NCI-H2171 treated with DMSO at 0.1 percent for 48 hours (cell line): ENCODE measurements around the gene TNFRSF25.
"Not testable (repeated sequence)": the region's sequence is repeated elsewhere in the genome, so short reads cannot be mapped to it uniquely, and the experiment has no call there.

Experiments
- DNase-seq: peaks from one replicate; lab custom pipeline; 2025; lab: John Stamatoyannopoulos, UW

Gene TNFRSF25

GRCh38 chr1:6502000-6502891 is 36.3 kb upstream of the TNFRSF25 start:
- no peak for DNase-seq

GRCh38 chr1:6501279-6501813 is 35.4 kb upstream of the TNFRSF25 start:
- DNase-seq, result no peak

GRCh38 chr1:6500544-6501278 is 34.7 kb upstream of the TNFRSF25 start:
- no peak for DNase-seq

GRCh38 chr1:6499296-6499695 is 33.3 kb upstream of the TNFRSF25 start:
- no peak for DNase-seq

GRCh38 chr1:6498576-6499111 is 32.7 kb upstream of the TNFRSF25 start:
- no peak for DNase-seq

GRCh38 chr1:6497867-6498575 is 32.0 kb upstream of the TNFRSF25 start:
- no peak for DNase-seq

GRCh38 chr1:6497215-6497866 is 31.4 kb upstream of the TNFRSF25 start:
- DNase-seq, result peak; percentile 33

GRCh38 chr1:6496890-6497214 is 30.9 kb upstream of the TNFRSF25 start:
- DNase-seq, result no peak

- DNase-seq, result no peak
Measured at GRCh38 chr1:6496365-6496721, 30.4 kb upstream of the TNFRSF25 start.

GRCh38 chr1:6495540-6496364 is 29.8 kb upstream of the TNFRSF25 start:
- no peak for DNase-seq

DNA sequence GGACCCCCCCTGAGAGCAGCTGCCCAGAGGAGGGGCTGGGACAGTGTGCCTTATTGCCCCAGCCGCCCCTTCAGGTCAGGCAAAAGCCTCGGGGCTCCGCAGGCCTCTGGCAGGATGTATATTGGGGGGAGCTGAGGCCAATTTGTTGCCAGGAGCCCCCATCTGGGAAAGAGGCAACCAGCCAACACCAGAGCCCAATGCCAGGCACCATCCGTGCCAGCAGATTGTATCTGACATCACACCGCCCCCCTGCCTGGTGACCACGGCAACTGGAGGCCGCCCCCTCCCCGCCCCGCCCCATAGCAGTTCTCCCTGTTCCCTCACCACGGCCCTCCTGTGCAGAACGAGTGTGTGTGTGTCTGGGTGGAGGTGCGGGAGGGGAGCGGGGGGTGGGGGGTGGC is 29.1 kb upstream of the TNFRSF25 start:
- peak; percentile 80 for DNase-seq

- DNase-seq, result no peak
Measured at GRCh38 chr1:6494627-6495026, 28.7 kb upstream of the TNFRSF25 start.

DNA sequence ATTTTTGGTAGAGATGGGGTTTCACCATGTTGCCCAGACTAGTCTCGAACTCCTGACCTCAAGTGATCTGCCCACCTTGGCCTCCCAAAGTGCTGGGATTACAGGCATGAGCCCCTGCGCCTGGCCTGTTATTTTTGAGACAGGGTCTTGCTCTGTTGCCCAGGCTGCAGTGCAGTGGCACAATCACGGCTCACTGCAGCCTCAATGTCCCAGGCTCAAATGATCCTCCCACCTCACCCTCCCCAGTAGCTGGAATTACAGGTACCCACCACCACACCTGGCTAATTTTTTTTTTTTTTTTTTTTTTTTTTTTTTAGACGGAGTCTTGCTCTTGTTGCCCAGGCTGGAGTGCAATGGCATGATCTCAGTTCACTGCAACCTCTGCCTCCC is 27.9 kb upstream of the TNFRSF25 start:
- not testable (repeated sequence) for DNase-seq

- no peak for DNase-seq
Measured at GRCh38 chr1:6491966-6492365, 26.0 kb upstream of the TNFRSF25 start.

- no peak for DNase-seq
Measured at GRCh38 chr1:6491480-6491962, 25.5 kb upstream of the TNFRSF25 start, which contains the start of gene PLEKHG5. Gene PLEKHG5 (minus strand): TSS chr1:6491667. CDS start chr1:6477571, 14,096 bp downstream.

DNA sequence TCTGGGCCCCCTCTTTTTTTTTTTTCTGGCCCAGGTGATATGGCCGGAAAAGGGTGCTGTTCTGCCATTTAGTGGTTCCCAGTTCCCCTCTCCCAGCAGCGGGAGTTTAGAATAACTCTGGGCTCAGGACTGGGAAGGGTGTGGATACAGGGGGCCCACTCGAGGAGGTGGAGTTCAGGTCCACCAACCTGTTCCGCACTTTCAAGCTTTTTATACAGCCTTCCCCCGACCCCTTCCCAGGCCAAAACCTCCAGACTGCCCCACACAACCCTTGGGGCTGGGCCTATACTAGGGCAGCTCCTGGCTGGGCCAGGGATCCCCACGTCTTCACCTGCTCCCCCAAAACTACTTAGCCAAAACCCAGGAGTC is 25.1 kb upstream of the TNFRSF25 start:
- no peak for DNase-seq

GRCh38 chr1:6490181-6491080 is 24.5 kb upstream of the TNFRSF25 start:
- peak; percentile 61 for DNase-seq

GRCh38 chr1:6489799-6490180 is 23.8 kb upstream of the TNFRSF25 start:
- DNase-seq, result peak; percentile 82

DNA sequence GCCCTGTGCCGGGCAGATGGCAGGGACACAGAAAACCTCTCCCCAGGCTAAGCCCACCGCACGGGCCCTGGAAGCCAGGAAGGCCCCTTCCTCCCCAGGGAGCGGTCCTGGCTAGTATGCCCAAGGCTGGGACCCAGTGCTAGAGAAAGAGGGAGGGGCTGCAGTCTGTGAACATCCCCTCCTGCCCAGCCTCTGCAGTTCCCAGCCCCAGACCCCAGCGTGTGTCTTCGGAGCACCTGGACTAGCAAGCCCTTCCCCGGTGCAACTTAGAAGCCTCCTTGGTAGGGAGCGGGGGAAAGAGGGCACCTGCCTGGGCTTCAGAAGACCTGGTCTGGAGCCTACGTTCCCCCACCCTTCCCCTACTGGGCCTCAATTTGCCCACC is 23.4 kb upstream of the TNFRSF25 start:
- DNase-seq, result peak; percentile 61
